GM21737 (cell line): ENCODE results near the gene SLC30A3.
"Not testable (repeated sequence)": the region's sequence is repeated elsewhere in the genome, so short reads cannot be mapped to it uniquely, and the experiment has no call there.

ENCODE experiments used
- ATAC-seq: cut with Tn5 transposase; IDR thresholded peaks from one replicate; pipeline ENCODE4 v1.9.1; 2021; ENCODE audit warnings: mild to moderate bottlenecking, moderate library complexity; ENCODE audit not compliant: unreplicated experiment

SLC30A3 gene

GRCh38 chr2:27285481-27285880 lies 22.6 kb upstream of the SLC30A3 start:
- ATAC-seq, result no peak

GRCh38 chr2:27284996-27285395 lies 22.1 kb upstream of the SLC30A3 start:
- ATAC-seq, result no peak

- ATAC-seq, result no peak
Observed at GRCh38 chr2:27282892-27283291, 20.0 kb upstream of the SLC30A3 start.

- no peak for ATAC-seq
Observed at GRCh38 chr2:27281855-27282559, 19.2 kb upstream of the SLC30A3 start, which contains the start of gene TRIM54. Gene TRIM54, plus strand, starts transcription at chr2:27282429. Its CDS starts 303 bp downstream, at chr2:27282732.

- ATAC-seq, result no peak
Observed at GRCh38 chr2:27281442-27281841, 18.6 kb upstream of the SLC30A3 start.

- ATAC-seq, result no peak
Observed at GRCh38 chr2:27280826-27281225, 18.0 kb upstream of the SLC30A3 start.

GRCh38 chr2:27278010-27278409 lies 15.2 kb upstream of the SLC30A3 start:
- ATAC-seq, result no peak

GRCh38 chr2:27275211-27276150 lies 12.6 kb upstream of the SLC30A3 start, which contains the start of gene DNAJC5G:
Gene DNAJC5G, plus strand, starts transcription at chr2:27275433. Its CDS starts 1,296 bp downstream, at chr2:27276729.
- no peak for ATAC-seq

- not testable (repeated sequence) for ATAC-seq
Observed at GRCh38 chr2:27272537-27273522, 10.0 kb upstream of the SLC30A3 start.

GRCh38 chr2:27271631-27272340 lies 8.9 kb upstream of the SLC30A3 start:
- ATAC-seq, result no peak

- no peak for ATAC-seq
Observed at GRCh38 chr2:27270670-27271069, 7.8 kb upstream of the SLC30A3 start.

- ATAC-seq, result no peak
Observed at GRCh38 chr2:27270131-27270530, 7.3 kb upstream of the SLC30A3 start.

- not testable (repeated sequence) for ATAC-seq
Observed at GRCh38 chr2:27268296-27268695, 5.4 kb upstream of the SLC30A3 start.

GRCh38 chr2:27265536-27265870 lies 2.7 kb upstream of the SLC30A3 start:
- no peak for ATAC-seq

GRCh38 chr2:27264753-27265535 lies 2.1 kb upstream of the SLC30A3 start:
- no peak for ATAC-seq

GRCh38 chr2:27264253-27264752 lies 1.5 kb upstream of the SLC30A3 start:
- ATAC-seq, result no peak

- ATAC-seq, result no peak
Observed at GRCh38 chr2:27263287-27264252, 723 bp upstream of the SLC30A3 start.

GRCh38 chr2:27261926-27262298 lies 935 bp downstream of the SLC30A3 start:
- ATAC-seq, result no peak
